Body of pancreas (tissue), 4 donors: ENCODE measurements around the gene PLD1.

ENCODE experiments used
- POLR2A ChIP-seq, 3 donors: fragments of 450-650 bp; IDR thresholded peaks; one replicate each; pipeline ENCODE4 v1.6.1; 2016; ENCODE audit warnings: antibody characterized with exemption in 3 of 3, mild to moderate bottlenecking in 2 of 3
- TF ChIP-seq, protein P1 (sequence below), 7 experiments: fragments of 450-650 bp in 4 of 7; fragments of 200-600 bp in 3 of 7; sonication (generic) in 3 of 7; IDR thresholded peaks; one replicate each; pipeline ENCODE4 v1.5.1; 2016 to 2019; ENCODE audit warnings: antibody characterized with exemption in 7 of 7

DNA sequence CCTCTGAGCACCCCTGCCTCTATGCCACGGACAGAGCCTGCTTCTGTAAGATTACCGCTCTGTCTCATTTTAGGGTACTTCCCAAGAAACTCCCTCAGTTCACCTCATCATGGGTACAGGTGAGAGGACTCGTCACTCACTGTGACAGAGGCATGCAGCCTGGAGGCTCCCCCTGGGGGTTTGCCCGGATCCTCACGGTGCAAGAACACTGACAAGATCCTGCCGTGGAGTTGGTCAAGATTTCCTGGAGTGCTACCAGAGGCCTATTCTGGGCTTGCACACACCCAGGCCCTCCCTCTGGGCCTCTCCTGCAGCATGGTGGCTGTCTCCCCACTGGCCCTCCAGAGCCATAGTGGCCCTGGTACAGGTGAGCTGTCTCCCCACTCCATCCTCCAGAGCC is 247.0 kb downstream of the PLD1 start:
- TF ChIP-seq POLR2A (IDR thresholded peaks at IDR 0.05): no peak
- TF ChIP-seq, protein P1, sequence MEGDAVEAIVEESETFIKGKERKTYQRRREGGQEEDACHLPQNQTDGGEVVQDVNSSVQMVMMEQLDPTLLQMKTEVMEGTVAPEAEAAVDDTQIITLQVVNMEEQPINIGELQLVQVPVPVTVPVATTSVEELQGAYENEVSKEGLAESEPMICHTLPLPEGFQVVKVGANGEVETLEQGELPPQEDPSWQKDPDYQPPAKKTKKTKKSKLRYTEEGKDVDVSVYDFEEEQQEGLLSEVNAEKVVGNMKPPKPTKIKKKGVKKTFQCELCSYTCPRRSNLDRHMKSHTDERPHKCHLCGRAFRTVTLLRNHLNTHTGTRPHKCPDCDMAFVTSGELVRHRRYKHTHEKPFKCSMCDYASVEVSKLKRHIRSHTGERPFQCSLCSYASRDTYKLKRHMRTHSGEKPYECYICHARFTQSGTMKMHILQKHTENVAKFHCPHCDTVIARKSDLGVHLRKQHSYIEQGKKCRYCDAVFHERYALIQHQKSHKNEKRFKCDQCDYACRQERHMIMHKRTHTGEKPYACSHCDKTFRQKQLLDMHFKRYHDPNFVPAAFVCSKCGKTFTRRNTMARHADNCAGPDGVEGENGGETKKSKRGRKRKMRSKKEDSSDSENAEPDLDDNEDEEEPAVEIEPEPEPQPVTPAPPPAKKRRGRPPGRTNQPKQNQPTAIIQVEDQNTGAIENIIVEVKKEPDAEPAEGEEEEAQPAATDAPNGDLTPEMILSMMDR (IDR thresholded peaks at IDR 0.05): no peak
